ENCODE measurements around the gene TMEM247.

Gene TMEM247

DNA sequence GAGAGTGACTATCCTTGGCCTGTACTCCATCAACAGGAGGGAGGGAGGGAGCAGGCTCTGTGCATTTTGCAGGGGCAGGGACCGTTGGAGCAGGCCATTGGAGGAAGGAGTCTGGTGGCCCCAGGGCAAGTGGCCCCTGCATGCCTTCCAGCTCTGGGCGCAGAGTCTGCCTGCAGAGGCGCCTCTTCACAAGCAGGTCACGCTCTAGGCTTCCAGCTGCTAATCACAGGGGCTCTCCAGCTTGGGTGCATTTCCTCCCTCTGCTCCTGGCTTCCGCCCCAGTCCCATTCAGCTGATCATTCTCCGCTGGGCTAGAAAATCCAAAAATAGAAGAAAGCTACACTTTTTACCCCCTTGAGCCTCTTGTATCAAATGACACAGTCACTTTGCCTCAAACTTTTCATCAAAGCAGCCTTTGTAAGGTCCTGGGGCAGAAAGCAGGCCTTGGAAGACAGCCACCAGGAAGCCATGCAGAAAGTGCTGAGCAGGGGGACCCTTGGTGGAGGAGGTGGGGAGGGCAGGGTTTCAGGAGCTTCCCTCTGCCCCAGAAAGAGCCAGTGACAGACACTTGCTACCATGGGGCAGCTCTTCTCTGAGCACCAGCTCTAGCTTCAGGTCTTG, 11.3 kb downstream of the TMEM247 start:
- no peak for DNase-seq

DNA sequence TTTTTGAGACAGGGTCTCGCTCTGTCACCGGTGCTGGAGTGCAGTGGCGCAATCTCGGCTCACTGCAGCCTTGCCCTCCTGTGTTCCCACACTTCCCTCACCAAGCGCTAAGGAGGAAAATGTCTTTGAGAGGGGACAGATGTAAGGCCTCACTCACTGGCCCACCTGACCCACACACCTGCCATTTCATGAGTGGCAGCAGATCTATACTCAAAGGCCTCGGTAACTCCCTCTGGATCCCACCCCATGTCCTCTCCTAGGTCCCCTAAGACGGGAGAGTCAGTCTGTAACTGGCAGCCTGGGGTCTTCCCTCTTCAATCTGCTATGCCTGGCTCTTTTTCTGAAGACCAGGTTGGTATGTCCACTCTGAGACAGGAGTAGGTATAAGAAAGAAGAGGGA, 12.9 kb downstream of the TMEM247 start:
- no peak for DNase-seq

DNA sequence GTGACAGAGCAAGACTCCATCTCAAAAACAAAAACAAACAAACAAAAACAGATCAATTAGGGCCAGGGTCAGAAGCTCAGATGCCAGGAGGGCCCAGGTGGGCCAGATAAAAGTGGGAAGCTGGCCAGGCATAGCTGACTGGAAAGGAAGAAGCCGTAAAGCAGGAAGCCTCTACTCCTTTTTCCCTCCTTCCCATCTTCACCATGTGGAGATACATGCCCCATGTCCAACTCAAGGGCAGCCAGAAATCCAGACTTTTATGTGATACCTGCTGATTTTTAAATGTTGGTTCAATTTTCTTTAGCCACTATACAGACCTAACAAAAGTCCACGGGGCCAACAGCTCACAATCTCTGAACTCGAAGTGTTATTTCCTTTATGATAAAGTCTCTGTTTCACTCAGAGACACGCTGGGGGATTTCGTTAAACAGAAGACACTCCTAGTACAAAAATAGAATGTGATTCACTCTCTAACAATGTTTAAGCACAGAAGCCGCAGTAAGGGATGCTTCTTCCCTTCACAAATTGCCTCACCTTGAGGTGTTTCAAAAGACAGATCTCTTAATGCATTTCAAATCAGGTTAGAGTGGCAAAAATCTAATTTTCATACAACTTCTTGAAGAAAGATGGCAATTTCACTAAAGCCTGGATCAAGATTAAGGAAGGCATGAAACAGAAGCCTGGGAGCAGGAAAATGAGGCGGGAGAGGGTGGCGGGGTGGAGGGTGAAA, 14.0 kb downstream of the TMEM247 start:
- DNase-seq, result no peak

DNA sequence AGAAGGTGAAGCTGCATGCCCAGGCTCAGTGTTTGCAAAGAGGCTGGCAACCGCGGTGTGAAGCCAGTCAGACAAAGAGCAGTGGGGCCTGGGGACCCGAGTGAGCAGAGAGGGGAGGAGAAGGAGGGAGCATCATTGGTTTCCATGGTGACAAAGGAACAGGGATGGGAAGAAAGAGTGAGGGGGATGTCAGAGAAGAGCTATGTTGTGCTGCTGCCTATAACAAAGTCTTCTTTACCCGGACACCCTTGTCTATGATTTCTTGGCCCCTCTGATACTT, 14.5 kb downstream of the TMEM247 start:
- DNase-seq, result no peak

DNA sequence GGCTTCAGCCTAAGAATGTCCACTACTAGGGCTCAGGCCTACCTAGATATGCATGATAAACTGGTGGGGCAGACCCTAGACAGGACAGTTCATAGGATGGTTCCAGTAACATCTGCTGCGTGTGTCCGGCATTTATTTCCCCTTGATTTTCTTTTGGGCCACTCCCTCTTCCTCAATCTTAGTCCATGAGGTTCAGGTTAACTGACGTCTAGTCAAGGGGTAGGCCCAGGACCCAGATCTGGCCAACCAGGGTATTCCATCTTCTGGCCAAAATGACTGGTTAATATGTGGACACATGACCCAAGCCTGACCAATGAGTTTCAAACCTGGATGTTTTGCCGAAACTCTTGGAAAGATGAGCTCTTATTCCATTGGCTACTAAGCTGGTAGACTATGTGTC, 15.2 kb downstream of the TMEM247 start:
- DNase-seq, result no peak

DNA sequence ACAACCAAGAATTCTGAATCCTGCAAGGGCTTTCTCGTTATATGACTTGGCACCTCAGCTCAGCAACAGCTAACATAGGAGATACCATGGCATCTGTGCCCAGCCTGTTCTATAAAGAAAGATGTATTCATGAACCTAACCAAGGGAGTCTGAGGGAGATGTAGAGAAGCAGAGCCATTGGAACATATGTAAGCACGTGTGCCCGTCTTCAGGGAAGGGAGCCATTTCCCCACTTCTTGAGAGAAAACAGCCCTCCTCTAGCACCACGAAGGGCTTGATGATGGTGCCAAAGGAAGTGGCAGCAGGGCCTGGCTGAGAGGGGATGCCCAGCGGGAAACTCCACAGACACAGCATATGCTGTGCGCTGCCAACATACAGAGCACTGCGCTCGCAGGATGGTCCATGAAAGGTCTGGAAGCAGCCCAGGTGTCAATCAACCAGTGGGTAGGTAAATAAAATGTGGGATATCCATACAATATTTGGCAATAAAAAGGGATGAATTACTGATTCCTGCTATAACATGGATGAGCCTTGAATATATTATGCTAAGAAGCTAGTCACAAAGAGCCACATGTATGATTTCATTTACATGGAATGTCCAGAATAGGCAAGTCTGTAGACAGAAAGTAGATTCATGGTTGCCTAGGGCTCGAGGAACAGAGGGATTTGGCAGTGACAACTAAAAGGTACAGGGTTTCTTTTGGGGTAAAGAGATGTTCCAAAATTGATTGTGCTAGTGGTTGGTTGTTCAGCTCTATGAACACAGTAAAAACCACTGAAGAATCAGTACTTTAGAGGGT, 16.1 kb downstream of the TMEM247 start:
- no peak for DNase-seq

DNA sequence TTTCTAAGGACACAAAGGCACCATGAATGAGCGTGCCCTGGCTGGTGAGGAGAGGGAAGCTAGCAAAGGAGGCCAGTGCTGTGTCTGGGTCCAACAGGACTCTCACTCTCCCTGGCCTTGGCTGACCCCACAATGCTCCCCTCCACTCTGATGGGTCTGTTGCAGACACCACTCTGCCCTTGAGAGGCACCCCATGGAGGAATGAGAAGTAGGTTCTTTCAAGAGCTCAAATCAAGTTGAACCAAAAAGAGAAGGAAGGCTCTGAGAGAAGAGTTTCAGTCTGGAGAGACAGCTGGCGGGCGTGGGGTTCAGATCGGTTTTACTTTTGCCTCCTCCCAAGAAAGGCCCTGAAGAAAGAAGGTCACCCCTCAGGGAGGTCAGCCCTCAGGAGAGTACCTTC, 18.4 kb downstream of the TMEM247 start:
- no peak for DNase-seq

DNA sequence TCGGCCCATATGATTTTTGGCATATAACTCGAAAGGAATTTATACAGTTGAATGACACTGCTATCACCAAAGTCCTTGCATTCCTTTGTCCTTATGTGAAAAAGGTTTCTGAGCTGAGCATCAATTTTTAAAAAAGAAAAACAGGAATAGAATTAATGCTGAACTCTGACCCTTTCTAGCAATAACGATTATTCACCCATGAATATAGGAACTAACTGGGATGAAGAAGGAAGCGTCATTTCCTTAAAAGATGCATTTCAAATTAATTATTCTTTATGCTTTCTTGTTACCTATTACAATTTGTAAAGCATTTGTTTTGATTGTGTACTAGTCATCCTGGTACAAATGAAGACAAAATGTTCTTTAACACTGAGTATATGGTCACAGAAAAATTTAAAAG, 19.3 kb downstream of the TMEM247 start:
- no peak for DNase-seq

DNA sequence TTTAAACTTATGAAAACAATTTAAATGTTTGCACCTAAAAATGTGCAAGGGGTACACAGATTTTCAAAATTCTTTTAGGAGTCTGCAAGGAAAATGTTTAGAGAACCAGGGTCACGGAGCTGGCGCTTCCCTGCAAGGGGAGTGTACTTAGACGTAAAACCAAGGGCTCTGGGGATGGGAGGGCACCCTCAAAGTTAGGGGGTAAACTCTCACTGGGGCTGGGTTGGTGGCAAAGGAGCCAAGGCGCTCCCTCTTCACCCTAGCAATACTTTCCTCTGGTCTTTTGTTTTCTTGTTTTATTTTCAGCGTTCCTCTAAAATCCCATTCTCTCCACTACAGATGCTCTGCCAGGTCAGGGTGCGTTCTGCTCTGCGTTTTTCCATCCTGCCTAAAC, 20.0 kb downstream of the TMEM247 start:
- DNase-seq, result no peak

DNA sequence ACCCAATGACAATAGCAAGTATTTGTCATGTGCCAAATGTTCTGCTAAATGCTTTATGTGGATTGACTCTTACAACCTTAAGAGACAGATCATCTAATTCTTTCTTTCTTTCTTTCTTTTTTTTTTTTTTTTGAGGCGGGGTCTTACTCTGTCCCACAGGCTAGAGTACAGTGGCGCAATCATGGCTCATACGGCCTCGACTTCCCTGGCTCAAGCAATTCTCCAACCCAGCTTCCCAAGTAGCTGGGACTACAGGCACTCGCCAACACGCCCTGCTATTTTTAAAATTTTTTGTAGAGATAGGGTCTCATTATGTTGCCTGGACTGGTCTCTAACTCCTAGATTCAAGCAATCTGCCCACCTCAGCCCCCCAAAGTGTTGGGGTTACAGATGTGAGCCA, 21.4 kb downstream of the TMEM247 start:
- DNase-seq, result no peak

DNA sequence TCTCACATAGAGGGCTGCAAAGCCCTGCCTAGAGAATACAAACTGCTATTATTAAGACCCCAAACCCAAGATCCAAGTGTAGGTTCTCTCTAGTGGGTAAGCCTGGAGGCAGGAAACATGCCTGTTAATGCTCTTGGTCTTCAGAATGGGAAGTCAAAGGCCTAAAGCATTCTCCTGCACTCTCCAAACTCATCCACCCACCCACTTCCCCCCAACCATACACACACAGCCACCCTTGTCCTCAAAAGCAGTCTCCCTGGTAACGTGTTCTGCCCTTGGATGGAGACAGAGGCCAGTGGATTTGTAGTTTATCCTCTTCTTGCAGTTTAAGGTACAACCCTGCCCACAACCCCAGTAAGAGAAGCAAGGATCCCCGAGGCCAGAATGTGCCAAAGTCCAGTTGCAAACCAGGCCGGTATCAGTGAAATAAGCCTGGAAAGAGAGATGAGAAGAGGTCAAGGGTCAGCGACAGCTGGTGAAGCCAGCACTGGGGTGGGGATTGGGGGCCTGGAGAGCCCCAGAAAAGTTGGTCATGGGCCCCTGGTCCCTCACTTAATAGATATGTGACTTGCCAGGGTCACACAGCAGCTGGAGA, 23.0 kb downstream of the TMEM247 start:
- no peak for DNase-seq

DNA sequence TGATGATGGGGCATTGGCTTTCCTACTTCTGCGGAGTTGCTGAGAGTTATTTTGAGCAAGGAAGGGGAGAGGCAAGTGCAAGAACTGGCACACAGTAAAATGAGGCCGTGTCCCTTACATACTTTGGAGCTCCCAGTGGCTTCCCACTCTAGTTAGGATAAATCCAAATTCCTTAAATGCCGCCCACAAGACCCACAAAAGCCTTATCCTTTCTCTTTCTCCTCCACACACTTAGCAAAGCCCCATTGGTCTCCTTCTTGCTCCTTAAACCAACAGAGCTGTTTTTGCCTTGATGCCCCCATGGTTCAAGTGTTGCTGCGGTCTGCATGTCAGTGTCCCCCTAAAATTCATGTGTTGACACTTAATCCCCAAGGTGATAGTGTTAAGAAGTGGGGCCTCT, 24.3 kb downstream of the TMEM247 start:
- no peak for DNase-seq

DNA sequence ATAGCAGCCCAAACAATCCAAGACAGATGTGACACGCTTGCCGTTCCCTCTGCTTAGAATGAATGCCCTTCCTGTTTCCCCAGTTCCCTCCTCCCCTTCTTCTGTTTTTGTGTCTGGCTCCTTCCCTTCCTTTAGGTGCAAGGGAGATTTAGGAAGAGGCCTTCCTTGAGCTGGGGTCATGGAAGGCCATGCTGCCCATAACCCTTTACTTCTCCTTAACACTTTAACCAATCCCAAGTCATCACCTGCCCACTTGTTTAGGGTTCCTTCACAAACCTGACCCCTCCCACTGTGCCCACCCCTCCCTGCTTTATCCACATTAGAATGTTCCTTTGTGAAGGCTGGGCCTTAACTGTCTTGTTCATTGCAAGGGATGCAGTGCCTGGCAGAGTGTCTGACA, 24.9 kb downstream of the TMEM247 start:
- DNase-seq, result no peak

DNA sequence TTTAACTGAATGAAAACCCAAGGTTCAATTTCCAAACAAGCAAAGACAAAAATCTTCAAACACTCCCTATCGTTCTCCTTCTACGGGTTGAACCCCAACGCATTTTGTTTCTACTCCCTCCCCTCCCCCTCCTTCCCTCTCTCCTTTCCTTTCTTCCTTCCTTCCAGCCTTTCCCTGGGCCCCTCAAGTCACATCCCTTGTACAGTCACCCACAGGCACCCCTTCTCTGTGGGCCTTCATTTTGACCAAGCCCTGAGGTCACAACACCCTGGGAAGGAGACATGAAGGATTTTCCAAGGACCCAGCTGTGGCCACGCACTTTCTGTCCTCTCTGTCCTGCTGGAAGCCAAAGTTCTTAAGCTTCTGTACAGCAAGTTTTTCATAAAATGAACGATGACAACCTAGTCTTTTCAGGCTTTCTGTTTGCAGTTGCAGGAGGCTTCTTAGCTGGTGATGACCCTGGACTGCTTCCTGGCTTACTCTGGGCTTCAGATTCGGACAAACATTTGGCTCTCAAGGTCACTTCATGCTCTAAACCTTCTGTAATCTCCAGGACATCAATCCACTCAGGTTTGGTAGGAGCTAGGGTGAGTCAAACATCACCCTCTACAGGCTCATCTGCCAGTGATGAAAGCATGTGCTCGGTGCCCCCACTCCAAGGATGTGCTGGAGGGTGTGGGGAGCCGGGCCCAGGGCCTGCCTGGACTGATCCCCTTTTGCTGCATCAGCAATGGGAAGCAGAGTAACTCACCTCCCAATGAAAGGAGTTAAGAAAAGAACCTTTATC, 25.5 kb downstream of the TMEM247 start:
- no peak for DNase-seq

DNA sequence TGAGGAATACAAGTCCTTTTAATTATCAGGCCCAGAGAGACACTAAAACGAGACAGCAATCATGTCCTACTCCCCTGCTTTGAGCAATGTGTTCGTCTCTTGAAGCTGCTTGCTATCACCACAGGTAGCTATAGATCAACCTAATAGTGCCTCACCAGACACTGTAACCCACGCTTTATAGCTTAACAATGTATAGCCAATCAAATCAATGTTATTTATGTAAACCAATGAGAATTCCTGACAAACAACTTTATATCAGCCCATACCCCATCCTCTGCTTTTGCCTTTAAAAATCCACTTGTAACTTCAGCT, 26.1 kb downstream of the TMEM247 start:
- DNase-seq, result no peak

DNA sequence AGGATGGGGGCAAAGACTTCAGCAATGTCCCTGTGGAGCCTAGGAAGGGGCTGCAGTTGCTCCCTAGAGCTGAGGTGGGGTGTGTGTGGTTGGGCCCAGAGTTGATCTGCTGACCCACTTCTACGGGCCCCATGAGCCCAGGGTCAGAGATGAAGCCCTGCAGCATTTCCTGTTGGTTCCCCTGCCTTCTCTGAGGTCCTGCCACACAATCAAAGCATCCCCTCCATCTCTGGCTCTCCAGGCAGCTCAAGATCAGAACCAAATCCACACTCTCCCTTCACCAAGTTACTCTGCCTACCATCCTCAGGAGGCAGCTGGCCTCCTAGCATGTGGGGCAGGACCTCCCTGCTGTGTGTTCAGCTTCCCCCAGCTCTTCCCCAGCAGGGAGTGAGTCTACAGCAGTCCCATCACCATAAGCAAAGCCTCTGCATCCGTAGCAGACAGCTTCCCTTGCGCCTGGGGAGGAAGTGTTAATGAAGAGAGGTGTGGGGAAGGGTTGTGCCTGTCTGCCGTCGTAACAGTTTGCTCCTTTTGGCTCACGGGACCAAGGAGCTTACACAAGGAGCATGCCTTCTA, 26.9 kb downstream of the TMEM247 start:
- no peak for DNase-seq

DNA sequence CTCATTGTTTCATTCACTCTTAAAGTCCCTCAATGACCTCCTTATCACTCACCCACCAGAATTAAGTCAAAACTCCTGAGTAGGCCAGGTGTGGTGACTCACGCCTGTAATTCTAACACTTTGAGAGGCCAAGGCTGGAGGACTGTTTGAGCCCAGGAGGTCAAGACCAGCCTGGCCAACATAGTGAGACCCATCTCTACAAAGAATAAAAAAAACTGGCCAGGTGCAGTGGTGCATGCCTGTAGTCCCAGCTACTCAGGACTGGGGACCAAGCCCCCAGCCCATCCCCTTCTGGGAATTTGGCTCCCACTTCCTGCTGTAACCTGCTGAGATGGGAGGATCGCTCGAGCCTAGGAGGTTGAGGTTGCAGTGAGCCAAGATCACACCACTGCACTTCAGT, 28.9 kb downstream of the TMEM247 start:
- DNase-seq, result no peak

DNA sequence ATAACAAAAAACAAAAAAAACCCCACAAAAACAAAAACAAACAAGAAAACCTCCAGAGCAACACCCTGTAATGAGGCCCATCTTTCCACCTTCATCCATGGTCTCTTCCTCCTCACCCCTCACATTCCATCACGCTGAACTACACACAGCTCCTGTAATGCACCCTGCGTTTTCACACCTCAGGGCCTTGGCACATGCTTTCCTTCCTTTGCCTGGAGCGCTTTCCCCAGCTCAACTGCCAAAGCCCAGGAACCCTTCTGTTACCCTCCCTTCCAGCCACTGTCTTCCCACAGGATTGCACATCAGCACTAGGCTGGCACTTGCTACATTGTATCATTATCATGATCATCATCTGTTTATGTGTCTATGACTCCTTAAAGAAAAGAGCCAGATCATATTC, 29.4 kb downstream of the TMEM247 start:
- DNase-seq, result no peak

DNA sequence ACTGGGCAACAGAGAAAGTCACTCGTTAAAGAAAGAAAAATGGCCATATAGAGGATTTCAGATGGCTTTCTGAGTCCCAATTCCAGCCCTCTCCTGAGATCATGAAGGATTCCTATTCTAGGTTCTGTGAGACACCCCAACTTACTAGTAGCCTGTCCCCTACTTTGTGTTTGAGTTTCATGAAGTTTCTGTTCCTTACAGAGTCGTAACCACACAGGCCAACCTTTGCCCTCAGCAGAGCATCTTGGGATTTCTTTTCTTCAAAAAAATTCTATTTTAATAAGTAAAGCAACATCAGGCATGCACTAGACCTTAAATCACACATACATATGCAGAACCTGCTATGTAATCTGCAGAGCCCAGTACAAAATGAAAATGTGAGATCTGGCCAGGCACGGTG, 30.4 kb downstream of the TMEM247 start:
- DNase-seq, result no peak

DNA sequence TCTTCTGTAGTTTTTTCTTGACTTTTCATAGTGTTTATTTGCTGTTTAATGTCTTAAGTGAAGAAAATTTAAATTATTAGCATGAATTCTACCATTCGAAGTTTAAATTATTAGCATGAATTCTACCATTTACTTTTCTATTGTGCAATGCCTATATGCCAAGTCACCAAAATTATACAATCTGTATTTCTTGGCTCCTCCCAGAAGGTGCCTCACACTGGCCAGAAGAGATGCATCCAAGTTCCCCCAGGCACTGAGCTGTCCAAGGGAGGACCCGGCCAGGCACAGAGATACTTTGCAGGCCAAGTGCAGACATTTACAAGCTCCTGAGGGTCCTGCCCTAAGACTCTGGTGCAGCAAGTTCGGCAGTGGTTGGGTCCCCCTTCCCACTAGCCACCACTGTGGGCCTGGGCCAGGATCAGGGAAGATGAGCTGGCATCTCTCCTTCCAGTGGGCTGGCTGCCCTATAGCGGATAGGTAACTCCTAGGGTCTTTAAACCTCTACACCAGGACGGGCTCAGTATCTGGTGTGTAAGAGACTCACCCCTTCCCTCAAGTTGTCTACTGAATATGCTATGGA, 31.3 kb downstream of the TMEM247 start:
- no peak for DNase-seq

DNA sequence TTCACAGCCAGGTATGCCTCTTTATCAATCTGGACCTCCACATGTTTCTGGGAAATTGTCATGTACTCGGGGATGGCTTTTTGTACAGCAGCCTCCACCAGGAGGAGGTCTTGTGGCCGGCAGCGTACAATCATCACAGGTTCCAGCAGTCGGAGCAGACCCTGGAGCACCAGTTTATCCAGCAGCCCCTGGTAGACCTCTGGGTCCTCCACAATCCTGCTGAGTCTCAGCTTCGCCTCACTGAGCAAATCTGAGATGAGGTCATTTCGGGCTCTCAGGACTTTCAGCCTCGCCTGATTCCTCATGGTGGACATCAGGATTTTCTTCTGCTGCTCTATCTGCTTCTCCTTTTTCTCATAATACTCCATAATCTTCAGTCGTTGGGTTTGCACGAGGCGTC, 32.8 kb downstream of the TMEM247 start:
- no peak for DNase-seq

DNA sequence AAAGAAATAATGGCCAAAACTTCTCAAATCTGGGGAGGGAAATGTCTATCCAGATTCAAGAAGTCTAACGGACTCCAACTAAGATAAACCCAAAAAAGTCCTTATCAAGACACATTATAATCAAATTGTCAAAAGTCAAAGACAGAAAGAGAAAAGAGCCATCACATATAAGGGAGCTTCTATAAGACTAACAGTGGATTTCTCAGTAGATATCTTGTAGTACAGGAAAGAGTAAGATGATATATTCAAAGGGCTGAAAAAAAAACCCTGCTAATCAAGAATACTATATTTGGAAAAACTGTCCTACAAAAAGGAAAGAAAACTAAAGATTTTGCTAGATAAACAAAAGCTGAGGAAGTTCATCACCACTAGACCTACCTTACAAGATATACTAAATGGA, 35.4 kb downstream of the TMEM247 start:
- no peak for DNase-seq

DNA sequence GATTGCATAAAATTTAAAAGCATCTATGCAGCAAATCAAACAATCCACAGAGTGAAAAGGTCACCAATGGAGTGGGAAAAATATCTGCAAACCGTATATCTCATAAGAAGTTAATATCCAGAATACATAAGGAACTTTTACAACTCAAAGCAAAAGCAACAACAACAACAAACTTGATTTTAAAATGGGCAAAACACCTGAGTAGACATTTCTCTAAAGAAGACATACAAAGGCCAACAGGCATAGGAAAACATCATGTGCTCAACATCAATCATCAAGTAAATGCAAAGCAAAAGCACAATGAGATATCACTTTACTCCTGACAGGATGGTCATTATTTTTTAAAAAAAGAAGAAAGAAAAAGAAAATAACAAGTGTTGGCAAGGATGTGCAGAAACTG, 38.1 kb downstream of the TMEM247 start:
- no peak for DNase-seq
